PC-9 (cell line): ENCODE data around the gene PCDHGA9. TPM values are rescaled to one million over a fixed set of nuclear protein-coding genes. Genes with fewer than 3 reads are reported as not detected.
A peak's percentile ranks its signal among the peaks of the same experiment; 100 is the strongest.
"Not testable (repeated sequence)": the region's sequence is repeated elsewhere in the genome, so short reads cannot be mapped to it uniquely, and the experiment has no call there.

Experiments
- BruUV-seq: library from RNA; stranded (reverse); fragments of 400-500 nt; replicated peaks from 2 replicates; lab custom pipeline; 2021; lab: Mats Ljungman, UMichigan
- CTCF ChIA-PET: fragments of 300-600 bp; sonication (Branson Sonifier 250); formaldehyde crosslinking; loops from one replicate; lab custom pipeline; 2022; ENCODE audit warnings: antibody characterized with exemption; lab: Charles Lee
- POLR2A ChIA-PET: fragments of 300-600 bp; sonication (Branson Sonifier 250); formaldehyde crosslinking; loops from one replicate; lab custom pipeline; 2022; ENCODE audit warnings: antibody characterized with exemption; ENCODE audit not compliant: unreplicated experiment; lab: Charles Lee
- DNase-seq, 2 experiments: peaks; one replicate each; pipeline versions ENCODE4 v3.0.0 to v3.0.0-alpha.2; 2015 to 2022; ENCODE audit warnings: mixed read lengths in 1 of 2
- H2AFZ ChIP-seq: fragments of 200-600 bp; sonication (generic); 2 replicates; pipeline ENCODE4 v1.8.1; 2017; ENCODE audit warnings: antibody characterized with exemption
- H3F3A ChIP-seq: fragments of 200-600 bp; sonication (generic); 2 replicates; pipeline ENCODE4 v1.8.1; 2017; ENCODE audit warnings: antibody characterized with exemption, mild to moderate bottlenecking, low read depth; ENCODE audit not compliant: insufficient read depth
- H3K27ac ChIP-seq: fragments of 200-600 bp; sonication (generic); 2 replicates; pipeline ENCODE4 v1.6.1; 2016; ENCODE audit warnings: mixed run types
- H3K27me3 ChIP-seq: fragments of 200-600 bp; sonication (generic); 2 replicates; pipeline ENCODE4 v1.6.1; 2016; ENCODE audit warnings: low read depth, mixed run types; ENCODE audit not compliant: insufficient read depth
- H3K36me3 ChIP-seq: fragments of 200-600 bp; sonication (generic); 2 replicates; pipeline ENCODE4 v1.6.1; 2016; ENCODE audit warnings: low read depth, mixed run types
- H3K4me1 ChIP-seq: fragments of 200-600 bp; sonication (generic); replicated peaks from 2 replicates; pipeline ENCODE4 v1.6.1; 2016; ENCODE audit warnings: mixed run types; ENCODE audit not compliant: insufficient read depth
- H3K4me2 ChIP-seq: fragments of 200-600 bp; sonication (generic); 2 replicates; pipeline ENCODE4 v1.6.1; 2017; ENCODE audit warnings: mixed run types
- H3K4me3 ChIP-seq: fragments of 200-600 bp; sonication (generic); 2 replicates; pipeline ENCODE4 v1.6.1; 2016; ENCODE audit warnings: mixed run types
- H3K79me2 ChIP-seq: fragments of 200-600 bp; sonication (generic); 2 replicates; pipeline ENCODE4 v1.6.1; 2017; ENCODE audit warnings: low read depth, mixed run types
- H3K9me2 ChIP-seq: fragments of 200-600 bp; sonication (generic); 2 replicates; pipeline ENCODE4 v1.8.1; 2017; ENCODE audit warnings: mild to moderate bottlenecking; ENCODE audit not compliant: insufficient read depth
- H3K9me3 ChIP-seq: fragments of 200-600 bp; sonication (generic); 2 replicates; pipeline ENCODE4 v1.8.1; 2016; ENCODE audit warnings: low read depth; ENCODE audit not compliant: insufficient read depth
- H4K20me1 ChIP-seq: fragments of 200-600 bp; sonication (generic); 2 replicates; pipeline ENCODE4 v1.8.1; 2017; ENCODE audit not compliant: insufficient read depth
- EZH2 ChIP-seq: fragments of 200-600 bp; sonication (generic); IDR thresholded peaks from 2 replicates; pipeline ENCODE4 v1.8.0; 2017; ENCODE audit warnings: antibody characterized with exemption, low read depth
- intact Hi-C: fragments of 100-400 bp; cut with micrococcal nuclease; formaldehyde crosslinking; loops from one replicate; pipeline ENCODE4 v1.10.0; 2022; ENCODE audit not compliant: unreplicated experiment
- total RNA-seq: library from RNA; stranded (reverse); gene quantifications from 2 replicates; pipeline ENCODE4 v1.2.3, GENCODE V29; 2021
- TF ChIP-seq, protein P1 (sequence below): fragments of 200-600 bp; sonication (generic); conservative IDR thresholded peaks from 2 replicates; pipeline ENCODE4 v1.6.1; 2017; ENCODE audit warnings: mixed run types, antibody characterized with exemption, mild to moderate bottlenecking, moderate library complexity

Gene PCDHGA9
- total RNA-seq, 1 experiment from 2014 or later, result not detected

GRCh38 chr5:141387557-141388311 lies 14.8 kb upstream of the PCDHGA9 start, which contains the start of gene PCDHGB4:
TSS of gene PCDHGB4 (plus strand) at chr5:141387698. CDS start at chr5:141387885, 187 bp downstream.
- H3K9me3 ChIP-seq, H3K27ac ChIP-seq, H3K9me2 ChIP-seq, H2AFZ ChIP-seq, BruUV-seq, H3K79me2 ChIP-seq, H3K36me3 ChIP-seq, DNase-seq, POLR2A ChIA-PET, intact Hi-C loops, CTCF ChIA-PET, H4K20me1 ChIP-seq, H3K4me1 ChIP-seq, H3F3A ChIP-seq, H3K4me3 ChIP-seq: not testable (repeated sequence)
- Histone ChIP-seq H3K27me3 (peaks cover 36% of the 10 kb centered on the region), H3K4me2 (peak within 1 kb of the TSS; percentile 31; the same call in 1 of the 2 replicates)
- TF ChIP-seq, protein P1, sequence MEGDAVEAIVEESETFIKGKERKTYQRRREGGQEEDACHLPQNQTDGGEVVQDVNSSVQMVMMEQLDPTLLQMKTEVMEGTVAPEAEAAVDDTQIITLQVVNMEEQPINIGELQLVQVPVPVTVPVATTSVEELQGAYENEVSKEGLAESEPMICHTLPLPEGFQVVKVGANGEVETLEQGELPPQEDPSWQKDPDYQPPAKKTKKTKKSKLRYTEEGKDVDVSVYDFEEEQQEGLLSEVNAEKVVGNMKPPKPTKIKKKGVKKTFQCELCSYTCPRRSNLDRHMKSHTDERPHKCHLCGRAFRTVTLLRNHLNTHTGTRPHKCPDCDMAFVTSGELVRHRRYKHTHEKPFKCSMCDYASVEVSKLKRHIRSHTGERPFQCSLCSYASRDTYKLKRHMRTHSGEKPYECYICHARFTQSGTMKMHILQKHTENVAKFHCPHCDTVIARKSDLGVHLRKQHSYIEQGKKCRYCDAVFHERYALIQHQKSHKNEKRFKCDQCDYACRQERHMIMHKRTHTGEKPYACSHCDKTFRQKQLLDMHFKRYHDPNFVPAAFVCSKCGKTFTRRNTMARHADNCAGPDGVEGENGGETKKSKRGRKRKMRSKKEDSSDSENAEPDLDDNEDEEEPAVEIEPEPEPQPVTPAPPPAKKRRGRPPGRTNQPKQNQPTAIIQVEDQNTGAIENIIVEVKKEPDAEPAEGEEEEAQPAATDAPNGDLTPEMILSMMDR, result peak; percentile 40; the same call in 1 of the 2 replicates

DNA sequence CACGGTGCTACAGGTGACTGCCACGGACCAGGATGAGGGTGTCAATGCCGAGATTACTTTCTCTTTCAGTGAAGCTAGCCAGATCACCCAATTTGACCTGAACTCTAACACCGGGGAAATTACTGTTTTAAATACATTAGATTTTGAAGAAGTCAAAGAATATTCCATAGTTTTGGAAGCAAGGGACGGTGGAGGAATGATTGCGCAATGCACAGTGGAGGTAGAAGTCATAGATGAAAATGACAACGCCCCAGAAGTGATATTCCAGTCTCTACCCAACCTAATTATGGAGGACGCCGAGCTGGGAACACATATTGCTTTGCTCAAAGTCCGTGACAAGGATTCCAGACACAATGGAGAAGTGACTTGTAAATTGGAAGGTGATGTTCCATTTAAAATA lies 13.9 kb upstream of the PCDHGA9 start:
- Histone ChIP-seq H3K79me2 (no peaks in the 10 kb centered on the region), H3K36me3 (no peaks in the 10 kb centered on the region), H4K20me1 (no peaks in the 10 kb centered on the region), H3K9me2 (no peaks in the 10 kb centered on the region), H3K9me3 (no peaks in the 10 kb centered on the region), H3K4me3 (no peak overlapping the region), H2AFZ (no peak overlapping the region), H3K27ac (no peak overlapping the region), H3K27me3 (peaks cover 27% of the 10 kb centered on the region), H3F3A (no peaks in the 10 kb centered on the region), H3K4me1 (no peaks in the 10 kb centered on the region), H3K4me2 (peak overlapping the region; percentile 31; the same call in 1 of the 2 replicates)
- DNase-seq, result no peak
- POLR2A ChIA-PET, result no interaction called here
- CTCF ChIA-PET, result interaction anchor here (0.6 kb wide), 1 partner anchor 50 kb away, joined by 3 read pairs; no protein-coding TSS in a partner anchor
- intact Hi-C loops, result no loop called here
- TF ChIP-seq EZH2, result no peak
- TF ChIP-seq, protein P1, result no peak
- BruUV-seq, result no TSS peak

- Histone ChIP-seq H3K4me1 (no peaks in the 10 kb centered on the region), H3K9me3 (no peaks in the 10 kb centered on the region), H3K4me3 (no peak overlapping the region), H3K36me3 (no peaks in the 10 kb centered on the region), H3F3A (no peaks in the 10 kb centered on the region), H3K27me3 (peaks cover 19% of the 10 kb centered on the region), H3K9me2 (no peaks in the 10 kb centered on the region), H3K27ac (no peak overlapping the region), H3K4me2 (no peak overlapping the region), H3K79me2 (no peaks in the 10 kb centered on the region), H4K20me1 (no peaks in the 10 kb centered on the region), H2AFZ (no peak overlapping the region)
- TF ChIP-seq, protein P1, result no peak
- TF ChIP-seq EZH2, result no peak
- ChIA-PET CTCF (interaction anchor here (0.6 kb wide), 1 partner anchor 50 kb away, joined by 3 read pairs; no protein-coding TSS in a partner anchor), POLR2A (no interaction called here)
- no TSS peak for BruUV-seq
- intact Hi-C loops, result no loop called here
- no peak for DNase-seq
Measured at GRCh38 chr5:141389153-141390042, 13.2 kb upstream of the PCDHGA9 start.
